K562 (cell line): ENCODE measurements around the gene HAPSTR1. TPM values are rescaled to one million over a fixed set of nuclear protein-coding genes. Genes with fewer than 3 reads are reported as not detected.

Experiments
- ESRRA ChIP-seq: fragments of 450-650 bp; IDR thresholded peaks from 2 replicates; pipeline ENCODE4 v1.6.1; 2014; ENCODE audit warnings: low read depth, mild to moderate bottlenecking, moderate library complexity, borderline replicate concordance
- GATAD2B ChIP-seq: fragments of 450-650 bp; IDR thresholded peaks from 2 replicates; pipeline ENCODE4 v1.6.1; 2017; ENCODE audit warnings: mild to moderate bottlenecking, borderline replicate concordance
- MTF1 ChIP-seq: fragments of 250-450 bp; sonication (Bioruptor Pico); IDR thresholded peaks from 2 replicates; pipeline ENCODE4 v1.9.0; 2021; ENCODE audit warnings: moderate library complexity, mild to moderate bottlenecking, inconsistent platforms, borderline replicate concordance
- NR2C1 ChIP-seq, 2 experiments: fragments of 450-650 bp; IDR thresholded peaks; 2 replicates each; pipeline ENCODE4 v1.6.1; 2017; ENCODE audit warnings: mild to moderate bottlenecking in 2 of 2, antibody characterized with exemption in 1 of 2, inconsistent platforms in 1 of 2, missing compliant biosample characterization in 1 of 2, missing genetic modification characterization in 1 of 2
- POLR2A ChIP-seq: fragments of 450-650 bp; conservative IDR thresholded peaks from 2 replicates; pipeline ENCODE4 v1.6.1; 2016
- POLR2AphosphoS5 ChIP-seq: IDR thresholded peaks from 2 replicates; pipeline ENCODE4 v1.6.1; 2011; ENCODE audit warnings: mild to moderate bottlenecking, low read depth, low read length, moderate library complexity; ENCODE audit not compliant: control insufficient read depth, insufficient read depth
- SNRNP70 ChIP-seq: fragments of 200-400 bp; formaldehyde crosslinking; optimal IDR thresholded peaks from 2 replicates; pipeline ENCODE3; 2017; ENCODE audit warnings: low read depth, low read length
- SREBF2 ChIP-seq: sonication (generic); formaldehyde crosslinking; IDR thresholded peaks from 2 replicates; pipeline ENCODE4 v1.4.0; 2020; ENCODE audit warnings: mild to moderate bottlenecking, missing genetic modification reagents
- TBL1XR1 ChIP-seq, 2 experiments: IDR thresholded peaks; 2 replicates each; pipeline ENCODE4 v1.6.1; 2012; ENCODE audit warnings: improper control_type of control experiment in 2 of 2, low read length in 2 of 2, mild to moderate bottlenecking in 1 of 2
- TBP ChIP-seq: optimal IDR thresholded peaks from 2 replicates; pipeline ENCODE3; 2011; ENCODE audit warnings: low read depth, low read length, improper control_type of control experiment
- TCF3 ChIP-seq: sonication (generic); formaldehyde crosslinking; IDR thresholded peaks from 2 replicates; pipeline ENCODE4 v1.4.0; 2020; ENCODE audit warnings: mild to moderate bottlenecking, missing genetic modification reagents
- TCF7L2 ChIP-seq: fragments of 150-350 bp; IDR thresholded peaks from 2 replicates; pipeline ENCODE4 v1.6.1; 2016; ENCODE audit warnings: low read depth, mild to moderate bottlenecking, low read length, moderate library complexity
- ZC3H4 ChIP-seq: sonication (generic); formaldehyde crosslinking; IDR thresholded peaks from 2 replicates; pipeline ENCODE4 v1.9.0; 2021; ENCODE audit warnings: missing genetic modification reagents, borderline replicate concordance
- ZC3H8 ChIP-seq: fragments of 450-650 bp; IDR thresholded peaks from 2 replicates; pipeline ENCODE4 v1.6.1; 2017
- ZKSCAN3 ChIP-seq: fragments of 250-450 bp; sonication (Bioruptor Pico); IDR thresholded peaks from 2 replicates; pipeline ENCODE4 v1.4.0; 2020
- ZNF551 ChIP-seq: fragments of 250-450 bp; sonication (Bioruptor Pico); IDR thresholded peaks from 2 replicates; pipeline ENCODE4 v1.5.0; 2021; ENCODE audit warnings: mild to moderate bottlenecking, moderate library complexity
- polyA plus RNA-seq, 8 experiments: library from polyadenylated mRNA; depleted of rRNA in 4 of 8; stranded (reverse) in 5 of 8; unstranded in 3 of 8; fragments of >200 nt; fragmentation: Nextera tagmentation in 2 of 8; fragmentation: Illumina TruSeq in 1 of 8; extraction: Ambion mirVana in 2 of 8; extraction: Trizol in 1 of 8; gene quantifications; 2 replicates each; pipeline versions ENCODE4 v1.2.1 to v1.2.3, GENCODE V29; 2011 to 2014; ENCODE audit warnings: inconsistent platforms in 1 of 8, missing spikeins in 1 of 8
- total RNA-seq, 7 experiments: library from RNA; depleted of rRNA in 6 of 7; stranded (reverse); fragments of >200 nt in 6 of 7; fragmentation: Illumina TruSeq in 2 of 7; extraction: Trizol in 2 of 7; gene quantifications; 2 replicates each; pipeline versions ENCODE4 v1.2.1 to v1.2.3, GENCODE V29; 2011 to 2021; ENCODE audit warnings: low replicate concordance in 1 of 7
- TF ChIP-seq, protein P1 (sequence below), 2 experiments: IDR thresholded peaks in 1 of 2; conservative IDR thresholded peaks in 1 of 2; 2 replicates each; pipeline ENCODE4 v1.6.1; 2016; ENCODE audit warnings: low read depth in 2 of 2, mild to moderate bottlenecking in 1 of 2, missing compliant biosample characterization in 1 of 2, missing genetic modification characterization in 1 of 2, moderate library complexity in 1 of 2
- TF ChIP-seq, protein P2 (sequence below): fragments of 250-450 bp; sonication (Bioruptor Pico); IDR thresholded peaks from 2 replicates; pipeline ENCODE4 v1.8.0; 2022; ENCODE audit warnings: inconsistent platforms
- TF ChIP-seq, protein P3 (sequence below): fragments of 250-450 bp; sonication (Bioruptor Pico); IDR thresholded peaks from 2 replicates; pipeline ENCODE4 v1.5.1; 2021; ENCODE audit warnings: mild to moderate bottlenecking
- TF ChIP-seq, protein P4 (sequence below): fragments of 450-650 bp; formaldehyde crosslinking; IDR thresholded peaks from 2 replicates; pipeline ENCODE4 v1.4.0; 2020; ENCODE audit warnings: mild to moderate bottlenecking, moderate library complexity

HAPSTR1 gene
- total and polyA plus RNA-seq, 9 of the 15 experiments (the other 6 are each of a cell fraction or from before 2014, with no cell fraction given) = 10.8 to 67.9 (median 36.5) TPM

DNA sequence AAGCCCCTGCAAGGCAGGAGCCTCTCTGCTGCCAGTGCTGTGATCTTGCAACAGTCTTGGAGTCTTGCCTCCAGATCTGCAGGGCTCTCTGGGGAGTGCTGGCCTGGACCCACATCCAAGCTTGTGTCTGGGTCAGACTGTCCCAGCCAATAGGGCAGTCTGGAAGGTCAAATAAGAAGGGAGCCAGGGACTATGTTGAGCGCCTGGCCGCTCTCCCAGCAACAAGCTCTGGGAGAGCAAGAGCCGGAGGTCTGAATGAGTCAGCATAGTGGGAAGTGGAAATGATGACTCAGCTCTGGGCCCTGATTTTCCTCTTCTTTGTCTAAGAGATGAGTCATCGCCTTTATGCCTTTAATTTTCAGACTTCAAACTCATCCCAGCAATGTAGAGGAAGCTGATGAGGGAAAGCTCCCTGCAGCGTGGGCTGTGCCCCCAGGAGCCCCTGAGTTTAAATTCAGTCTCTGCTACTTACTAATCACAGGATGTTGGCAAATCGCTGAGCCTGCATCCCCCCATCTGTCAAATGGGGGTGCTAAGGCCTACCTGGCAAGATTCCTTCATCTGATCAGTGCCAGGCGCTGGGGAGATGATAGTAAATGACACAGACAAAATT is 43.6 kb upstream of the HAPSTR1 start (continued):
- TF ChIP-seq ESRRA (peak; percentile 75), TBL1XR1 (IDR thresholded peaks at IDR 0.05; ENCODE audit: low read length in 2 of 2) (peak in 1 of 2 experiments; percentile 55; a peak in 2 of 4 replicates), NR2C1 (IDR thresholded peaks at IDR 0.05) (no peak), NR2C1 (tag; IDR thresholded peaks at IDR 0.05) (no peak), ZC3H8 (no peak), TCF7L2 (no peak), POLR2AphosphoS5 (no peak), TBP (no peak), ZC3H4 (CRISPR knock-in tag) (no peak), SREBF2 (CRISPR knock-in tag) (no peak), SNRNP70 (no peak), MTF1 (no peak), TCF3 (CRISPR knock-in tag) (0 out of 2 replicates have a peak, but pooled peaks have one; percentile 8), GATAD2B (no peak; the same call in 1 of the 2 replicates), POLR2A (no peak), ZKSCAN3 (no peak), ZNF551 (no peak)
- TF ChIP-seq, protein P1, sequence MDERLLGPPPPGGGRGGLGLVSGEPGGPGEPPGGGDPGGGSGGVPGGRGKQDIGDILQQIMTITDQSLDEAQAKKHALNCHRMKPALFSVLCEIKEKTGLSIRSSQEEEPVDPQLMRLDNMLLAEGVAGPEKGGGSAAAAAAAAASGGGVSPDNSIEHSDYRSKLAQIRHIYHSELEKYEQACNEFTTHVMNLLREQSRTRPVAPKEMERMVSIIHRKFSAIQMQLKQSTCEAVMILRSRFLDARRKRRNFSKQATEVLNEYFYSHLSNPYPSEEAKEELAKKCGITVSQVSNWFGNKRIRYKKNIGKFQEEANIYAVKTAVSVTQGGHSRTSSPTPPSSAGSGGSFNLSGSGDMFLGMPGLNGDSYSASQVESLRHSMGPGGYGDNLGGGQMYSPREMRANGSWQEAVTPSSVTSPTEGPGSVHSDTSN (CRISPR knock-in tag; IDR thresholded peaks at IDR 0.05; ENCODE audit: low read depth) = no peak
- TF ChIP-seq, protein P1 (tag; conservative IDR thresholded peaks at IDR 0.05; ENCODE audit: low read depth) = no peak
- TF ChIP-seq, protein P2, sequence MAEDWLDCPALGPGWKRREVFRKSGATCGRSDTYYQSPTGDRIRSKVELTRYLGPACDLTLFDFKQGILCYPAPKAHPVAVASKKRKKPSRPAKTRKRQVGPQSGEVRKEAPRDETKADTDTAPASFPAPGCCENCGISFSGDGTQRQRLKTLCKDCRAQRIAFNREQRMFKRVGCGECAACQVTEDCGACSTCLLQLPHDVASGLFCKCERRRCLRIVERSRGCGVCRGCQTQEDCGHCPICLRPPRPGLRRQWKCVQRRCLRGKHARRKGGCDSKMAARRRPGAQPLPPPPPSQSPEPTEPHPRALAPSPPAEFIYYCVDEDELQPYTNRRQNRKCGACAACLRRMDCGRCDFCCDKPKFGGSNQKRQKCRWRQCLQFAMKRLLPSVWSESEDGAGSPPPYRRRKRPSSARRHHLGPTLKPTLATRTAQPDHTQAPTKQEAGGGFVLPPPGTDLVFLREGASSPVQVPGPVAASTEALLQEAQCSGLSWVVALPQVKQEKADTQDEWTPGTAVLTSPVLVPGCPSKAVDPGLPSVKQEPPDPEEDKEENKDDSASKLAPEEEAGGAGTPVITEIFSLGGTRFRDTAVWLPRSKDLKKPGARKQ = no peak
- TF ChIP-seq, protein P3, sequence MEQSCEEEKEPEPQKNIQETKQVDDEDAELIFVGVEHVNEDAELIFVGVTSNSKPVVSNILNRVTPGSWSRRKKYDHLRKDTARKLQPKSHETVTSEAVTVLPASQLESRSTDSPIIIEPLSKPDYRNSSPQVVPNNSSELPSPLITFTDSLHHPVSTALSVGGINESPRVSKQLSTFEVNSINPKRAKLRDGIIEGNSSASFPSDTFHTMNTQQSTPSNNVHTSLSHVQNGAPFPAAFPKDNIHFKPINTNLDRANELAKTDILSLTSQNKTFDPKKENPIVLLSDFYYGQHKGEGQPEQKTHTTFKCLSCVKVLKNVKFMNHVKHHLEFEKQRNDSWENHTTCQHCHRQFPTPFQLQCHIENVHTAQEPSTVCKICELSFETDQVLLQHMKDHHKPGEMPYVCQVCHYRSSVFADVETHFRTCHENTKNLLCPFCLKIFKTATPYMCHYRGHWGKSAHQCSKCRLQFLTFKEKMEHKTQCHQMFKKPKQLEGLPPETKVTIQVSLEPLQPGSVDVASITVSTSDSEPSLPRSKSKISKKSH (CRISPR knock-in tag) = no peak
- TF ChIP-seq, protein P4, sequence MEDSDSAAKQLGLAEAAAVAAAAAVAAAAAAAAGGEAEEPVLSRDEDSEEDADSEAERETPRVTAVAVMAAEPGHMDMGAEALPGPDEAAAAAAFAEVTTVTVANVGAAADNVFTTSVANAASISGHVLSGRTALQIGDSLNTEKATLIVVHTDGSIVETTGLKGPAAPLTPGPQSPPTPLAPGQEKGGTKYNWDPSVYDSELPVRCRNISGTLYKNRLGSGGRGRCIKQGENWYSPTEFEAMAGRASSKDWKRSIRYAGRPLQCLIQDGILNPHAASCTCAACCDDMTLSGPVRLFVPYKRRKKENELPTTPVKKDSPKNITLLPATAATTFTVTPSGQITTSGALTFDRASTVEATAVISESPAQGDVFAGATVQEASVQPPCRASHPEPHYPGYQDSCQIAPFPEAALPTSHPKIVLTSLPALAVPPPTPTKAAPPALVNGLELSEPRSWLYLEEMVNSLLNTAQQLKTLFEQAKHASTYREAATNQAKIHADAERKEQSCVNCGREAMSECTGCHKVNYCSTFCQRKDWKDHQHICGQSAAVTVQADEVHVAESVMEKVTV = no peak
